NCI-H2081 (cell line): ENCODE measurements around the gene ANGPTL4.
"Not testable (repeated sequence)": the region's sequence is repeated elsewhere in the genome, so short reads cannot be mapped to it uniquely, and the experiment has no call there.

Experiments
- DNase-seq, 2 experiments: peaks; one replicate each; lab custom pipeline; 2025; lab: John Stamatoyannopoulos, UW

ANGPTL4 gene

DNA sequence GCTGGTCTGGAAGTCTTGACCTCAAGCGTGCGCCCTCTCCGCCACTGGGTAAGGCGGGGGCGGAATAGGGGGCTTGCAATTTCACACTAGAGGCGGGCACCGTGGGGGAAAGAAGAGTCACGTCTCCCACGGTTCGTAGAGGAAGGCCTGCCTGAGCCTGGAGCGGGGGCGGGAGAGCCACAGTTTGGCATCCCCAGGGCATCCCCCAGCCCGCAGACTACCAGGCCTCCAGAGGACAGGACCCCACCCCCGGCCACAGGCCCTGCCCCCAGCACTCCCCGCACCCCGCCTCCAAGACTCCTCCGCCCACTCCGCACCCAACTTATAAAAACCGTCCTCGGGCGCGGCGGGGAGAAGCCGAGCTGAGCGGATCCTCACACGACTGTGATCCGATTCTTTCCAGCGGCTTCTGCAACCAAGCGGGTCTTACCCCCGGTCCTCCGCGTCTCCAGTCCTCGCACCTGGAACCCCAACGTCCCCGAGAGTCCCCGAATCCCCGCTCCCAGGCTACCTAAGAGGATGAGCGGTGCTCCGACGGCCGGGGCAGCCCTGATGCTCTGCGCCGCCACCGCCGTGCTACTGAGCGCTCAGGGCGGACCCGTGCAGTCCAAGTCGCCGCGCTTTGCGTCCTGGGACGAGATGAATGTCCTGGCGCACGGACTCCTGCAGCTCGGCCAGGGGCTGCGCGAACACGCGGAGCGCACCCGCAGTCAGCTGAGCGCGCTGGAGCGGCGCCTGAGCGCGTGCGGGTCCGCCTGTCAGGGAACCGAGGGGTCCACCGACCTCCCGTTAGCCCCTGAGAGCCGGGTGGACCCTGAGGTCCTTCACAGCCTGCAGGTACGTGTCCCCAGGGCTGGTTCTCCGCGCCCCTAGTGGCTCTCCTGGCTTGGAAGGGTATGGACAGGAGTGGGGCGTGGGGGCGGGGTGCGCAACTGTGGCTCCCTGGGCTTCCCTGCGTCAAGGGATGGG is at the start of gene ANGPTL4:
Gene ANGPTL4 (plus strand): TSS at position 353 of the 969 bp plus-strand sequence. CDS start 167 bp downstream, at position 520.
- DNase-seq, result no peak

- DNase-seq, result not testable (repeated sequence)
Observed at GRCh38 chr19:8314981-8315640, 48.8 kb upstream of the ANGPTL4 start.

- DNase-seq, result no peak
Observed at GRCh38 chr19:8316351-8317125, 47.4 kb upstream of the ANGPTL4 start.

DNA sequence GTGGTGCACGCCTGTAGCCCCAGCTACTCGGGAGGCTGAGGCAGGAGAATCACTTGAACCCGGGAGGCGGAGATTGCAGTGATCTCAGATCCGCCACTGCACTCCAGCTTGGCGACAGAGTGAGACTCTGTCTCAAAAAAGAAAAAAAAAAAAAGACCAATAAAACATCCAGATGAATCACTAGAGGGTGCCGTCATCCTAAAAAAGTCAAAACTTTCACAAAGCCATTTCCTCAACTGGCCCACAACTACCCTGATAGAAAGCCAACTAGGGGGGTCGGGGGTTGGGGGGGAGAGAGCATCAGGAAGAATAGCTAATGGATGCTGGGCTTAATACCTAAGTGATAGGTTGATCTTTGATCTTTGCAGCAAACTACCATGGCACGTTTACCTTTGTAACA is 45.1 kb upstream of the ANGPTL4 start:
- DNase-seq, result not testable (repeated sequence)

- no peak for DNase-seq
Observed at GRCh38 chr19:8319807-8320520, 44.0 kb upstream of the ANGPTL4 start.

DNA sequence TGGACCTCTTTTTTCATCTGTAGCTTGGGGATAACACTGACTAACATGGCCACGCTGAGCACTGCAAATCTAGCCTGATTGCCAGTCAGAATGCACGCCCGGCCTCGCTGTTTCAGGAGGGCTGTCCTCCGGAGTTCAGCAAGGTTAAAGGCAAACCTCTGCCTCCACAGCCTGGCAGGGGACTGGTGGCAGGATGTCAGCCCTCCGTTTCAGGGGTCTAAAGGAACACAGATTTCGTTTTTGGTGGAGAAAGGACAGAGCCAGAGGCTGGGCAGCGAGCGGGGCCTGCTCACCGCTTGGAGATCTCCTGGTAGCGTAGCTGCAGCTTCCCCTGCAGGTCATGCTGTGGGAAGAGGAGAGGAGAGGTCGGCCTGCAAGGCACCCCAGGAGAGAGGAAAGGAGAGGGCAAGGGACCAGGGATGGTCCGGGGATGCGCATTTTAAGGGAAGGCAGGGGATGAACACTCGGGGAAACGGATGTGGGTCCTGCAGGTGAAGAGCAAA is 43.3 kb upstream of the ANGPTL4 start:
- no peak for DNase-seq

DNA sequence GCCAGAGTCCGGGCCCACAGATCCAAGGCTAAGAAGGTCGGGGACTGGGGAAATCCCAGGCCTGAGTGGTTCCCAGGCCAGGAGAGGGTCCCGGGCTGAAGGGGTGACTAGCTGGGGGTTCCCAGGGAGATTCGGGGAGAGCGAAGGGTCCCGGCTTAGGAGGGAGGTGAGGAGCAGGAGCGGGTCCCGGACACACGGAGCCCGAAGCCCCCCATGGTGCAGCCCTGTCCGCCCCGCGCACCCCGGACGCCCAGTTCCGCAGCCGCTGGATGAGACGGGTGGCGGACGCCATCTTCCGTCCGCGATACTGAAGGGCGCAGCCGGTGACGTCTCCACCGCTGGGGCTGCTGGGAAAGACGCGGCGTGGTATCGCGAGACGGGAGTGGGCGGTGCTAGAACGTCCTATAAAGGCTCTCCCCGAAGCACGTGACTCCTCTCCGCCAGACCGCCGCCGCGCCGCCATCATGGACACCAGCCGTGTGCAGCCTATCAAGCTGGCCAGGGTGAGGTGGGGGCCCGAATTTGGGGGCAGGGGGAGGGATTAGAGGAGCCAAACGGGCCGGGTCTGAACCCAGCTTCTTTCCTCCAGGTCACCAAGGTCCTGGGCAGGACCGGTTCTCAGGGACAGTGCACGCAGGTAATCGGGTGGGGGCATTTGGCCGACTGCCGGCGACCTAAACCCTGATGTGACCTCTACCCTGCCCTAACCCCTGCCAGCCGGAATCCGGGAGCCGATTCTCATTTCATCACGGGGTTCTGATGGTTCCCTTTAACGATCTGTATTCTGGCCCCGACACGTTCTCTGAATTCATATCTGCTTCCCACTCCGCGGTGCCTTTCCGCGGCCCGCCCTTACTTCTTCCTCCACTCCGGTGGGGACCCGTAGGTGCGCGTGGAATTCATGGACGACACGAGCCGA is 42.6 kb upstream of the ANGPTL4 start, which contains the start of the genes NDUFA7 and RPS28:
Gene NDUFA7 (minus strand): TSS at position 309 of the 919 bp plus-strand sequence. CDS start 17 bp downstream, at position 292.
Gene RPS28 (plus strand): TSS at position 430 of the 919 bp plus-strand sequence. CDS start 35 bp downstream, at position 465.
- DNase-seq, result peak; percentile 94 to 96

- DNase-seq, result no peak
Observed at GRCh38 chr19:8321986-8322637, 41.8 kb upstream of the ANGPTL4 start.

- no peak for DNase-seq
Observed at GRCh38 chr19:8322638-8322997, 41.3 kb upstream of the ANGPTL4 start.

DNA sequence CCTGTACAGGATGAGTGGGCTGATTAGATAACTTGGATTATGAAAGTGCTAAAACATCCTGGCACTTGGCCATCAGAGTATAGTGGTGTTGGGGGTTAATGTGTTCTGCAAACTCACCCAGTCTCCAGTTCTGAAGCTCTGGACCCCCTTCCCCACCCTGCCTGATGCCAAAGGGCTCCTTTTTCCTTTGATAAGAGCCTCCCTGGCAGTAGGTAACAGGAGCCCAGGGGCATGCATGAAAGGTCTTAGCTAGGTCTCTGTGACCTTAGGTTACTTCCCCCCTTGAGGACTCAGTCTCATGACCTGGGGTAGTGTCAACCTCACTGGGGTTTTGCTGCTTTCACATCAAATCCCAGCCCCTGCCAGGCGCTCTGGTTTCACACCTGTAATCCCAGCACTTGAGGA is 40.2 kb upstream of the ANGPTL4 start:
- DNase-seq, result no peak

DNA sequence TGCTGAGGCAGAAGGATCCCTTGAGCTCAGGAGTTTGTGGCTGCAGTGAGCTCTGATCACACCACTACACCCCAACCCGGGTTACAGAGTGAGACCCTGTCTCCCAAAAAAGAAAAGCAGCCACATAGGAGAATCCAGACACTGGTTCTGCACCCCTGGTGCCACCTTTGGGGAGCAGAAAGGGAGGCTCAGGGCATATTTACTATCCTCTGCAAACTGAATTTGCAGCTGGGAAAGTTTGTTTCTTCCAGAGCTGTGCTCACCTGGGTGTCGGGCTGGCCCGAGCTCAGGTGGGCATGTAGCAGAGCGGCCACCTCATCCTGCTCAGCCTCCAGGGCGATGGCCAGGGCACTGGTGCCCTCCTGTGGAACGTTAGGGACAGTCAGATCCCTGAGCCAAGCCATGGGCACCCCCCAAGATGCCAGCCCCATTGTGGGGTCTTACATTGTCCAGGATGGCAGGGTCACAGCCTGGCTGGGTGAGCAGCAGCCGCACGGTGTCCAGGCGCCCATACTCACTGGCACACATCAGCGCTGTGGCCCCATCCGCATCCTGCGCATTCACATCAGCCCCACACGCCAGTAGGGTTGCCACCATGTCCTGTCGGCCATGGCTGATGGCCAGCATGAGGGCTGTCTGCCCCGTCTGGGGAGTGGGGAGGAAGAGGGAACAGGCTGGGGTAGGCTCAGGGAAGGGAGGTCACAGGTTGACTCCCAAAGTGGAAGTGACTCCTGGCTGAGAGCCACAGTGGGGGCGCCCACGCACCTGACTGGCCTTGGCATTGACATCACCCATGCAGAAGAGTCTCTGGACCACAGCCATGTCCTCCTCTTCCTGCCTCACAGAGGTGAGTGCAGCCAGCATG is 39.5 kb upstream of the ANGPTL4 start:
- DNase-seq, result no peak

- no peak for DNase-seq
Observed at GRCh38 chr19:8325454-8325853, 38.5 kb upstream of the ANGPTL4 start.

- no peak for DNase-seq
Observed at GRCh38 chr19:8329996-8330395, 34.0 kb upstream of the ANGPTL4 start.

DNA sequence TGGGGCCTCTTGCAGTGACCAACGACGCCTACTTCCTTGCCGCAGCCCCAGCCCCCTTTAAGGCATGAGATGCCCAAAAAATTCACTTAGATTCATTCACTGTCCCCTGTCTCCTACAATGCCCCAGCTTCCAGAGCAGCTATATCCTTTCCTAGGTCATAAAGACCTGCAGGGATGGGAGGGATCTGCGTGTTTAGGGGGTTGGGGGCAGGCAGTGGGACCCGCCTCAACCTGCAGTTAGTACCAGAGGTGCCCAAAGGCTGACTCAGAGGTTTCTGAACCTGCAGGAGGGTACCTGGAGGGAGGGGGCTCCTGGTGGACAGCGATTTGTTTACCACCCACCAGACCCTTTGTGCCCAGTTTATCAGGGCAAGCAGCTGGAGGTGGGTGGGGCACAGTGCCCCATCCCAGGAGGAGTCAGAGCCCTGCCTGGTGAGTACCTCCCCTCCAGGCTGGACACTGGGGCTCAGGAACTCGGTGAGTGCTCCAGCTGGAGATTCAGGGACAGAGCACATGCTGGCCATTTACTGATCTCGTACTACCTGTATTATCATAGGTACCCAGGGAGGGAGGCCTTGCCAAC is 32.6 kb upstream of the ANGPTL4 start:
- no peak for DNase-seq

- DNase-seq, result no peak
Observed at GRCh38 chr19:8332976-8333766, 30.8 kb upstream of the ANGPTL4 start.

DNA sequence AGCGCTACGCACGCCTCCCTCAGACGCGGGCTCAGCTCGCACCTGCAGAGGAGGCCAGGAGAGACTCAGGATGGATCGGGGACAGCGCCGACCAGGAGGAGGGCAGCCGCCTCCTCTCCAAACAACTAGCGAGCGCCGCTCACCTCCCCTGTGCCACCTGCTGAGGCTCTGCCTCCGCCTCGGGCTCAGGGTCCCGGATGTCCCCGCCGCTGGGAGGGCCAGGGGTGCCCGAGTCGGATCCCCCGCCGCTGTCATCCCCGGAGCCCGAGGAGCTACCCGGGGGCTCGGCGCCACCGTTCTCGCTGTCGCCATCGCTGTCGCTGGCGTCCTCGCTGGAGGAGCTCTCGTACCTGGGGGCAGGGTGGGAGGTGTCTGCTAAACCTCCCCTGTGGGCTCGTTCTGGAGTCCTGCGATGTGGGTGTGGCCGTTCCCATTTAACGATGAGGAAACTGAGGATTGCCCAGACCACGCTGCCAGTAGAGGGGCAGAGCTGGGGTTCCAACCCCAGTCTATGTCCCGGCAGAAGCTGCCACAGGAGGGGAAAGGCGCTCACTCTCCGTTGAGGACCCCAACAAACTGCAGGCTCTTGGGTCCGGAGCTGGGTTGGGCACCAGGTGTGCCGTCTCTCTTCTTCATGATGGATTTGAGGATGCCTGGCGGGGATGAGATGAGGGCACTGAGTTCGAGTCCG is 30.0 kb upstream of the ANGPTL4 start:
- DNase-seq, result no peak
